ENCODE results near the gene SPOCK3.

Gene SPOCK3

DNA sequence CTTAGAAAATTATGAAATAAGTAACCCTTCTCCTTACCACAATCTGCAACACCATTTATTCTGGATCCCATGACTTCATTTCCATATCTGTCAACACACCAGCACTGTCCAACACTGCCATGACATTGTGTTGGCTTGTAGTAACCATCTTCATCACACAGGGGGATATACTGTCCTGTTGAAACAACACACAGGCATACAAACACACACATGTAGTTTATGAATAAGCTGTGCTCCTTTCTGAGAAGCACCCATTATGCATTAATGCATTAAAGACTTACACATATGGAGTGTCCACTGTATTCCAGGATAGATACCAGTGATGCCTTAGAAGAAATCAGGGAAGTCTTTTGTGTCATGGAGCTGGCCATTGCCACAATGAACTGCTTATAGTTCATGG, 496.9 kb downstream of the SPOCK3 start:
- ATAC-seq, result no peak
- no peak for TF ChIP-seq GLIS3 (CRISPR knock-in tag; IDR thresholded peaks at IDR 0.05)
- TF ChIP-seq ZFP3 (CRISPR knock-in tag; IDR thresholded peaks at IDR 0.05), result no peak
- TF ChIP-seq ZC3H10 (CRISPR knock-in tag; IDR thresholded peaks at IDR 0.05), result no peak
- TF ChIP-seq BACH2 (CRISPR knock-in tag; IDR thresholded peaks at IDR 0.05; ENCODE audit: borderline replicate concordance), result no peak
- no peak for TF ChIP-seq CSDC2 (CRISPR knock-in tag; IDR thresholded peaks at IDR 0.05)
- no peak for TF ChIP-seq CREB5 (CRISPR knock-in tag; IDR thresholded peaks at IDR 0.05; ENCODE audit: low read depth)
- no peak for TF ChIP-seq SNAI2 (CRISPR knock-in tag; IDR thresholded peaks at IDR 0.05)
- TF ChIP-seq, protein P1, sequence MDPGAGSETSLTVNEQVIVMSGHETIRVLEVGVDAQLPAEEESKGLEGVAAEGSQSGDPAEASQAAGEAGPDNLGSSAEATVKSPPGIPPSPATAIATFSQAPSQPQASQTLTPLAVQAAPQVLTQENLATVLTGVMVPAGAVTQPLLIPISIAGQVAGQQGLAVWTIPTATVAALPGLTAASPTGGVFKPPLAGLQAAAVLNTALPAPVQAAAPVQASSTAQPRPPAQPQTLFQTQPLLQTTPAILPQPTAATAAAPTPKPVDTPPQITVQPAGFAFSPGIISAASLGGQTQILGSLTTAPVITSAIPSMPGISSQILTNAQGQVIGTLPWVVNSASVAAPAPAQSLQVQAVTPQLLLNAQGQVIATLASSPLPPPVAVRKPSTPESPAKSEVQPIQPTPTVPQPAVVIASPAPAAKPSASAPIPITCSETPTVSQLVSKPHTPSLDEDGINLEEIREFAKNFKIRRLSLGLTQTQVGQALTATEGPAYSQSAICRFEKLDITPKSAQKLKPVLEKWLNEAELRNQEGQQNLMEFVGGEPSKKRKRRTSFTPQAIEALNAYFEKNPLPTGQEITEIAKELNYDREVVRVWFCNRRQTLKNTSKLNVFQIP (CRISPR knock-in tag; IDR thresholded peaks at IDR 0.05; ENCODE audit: borderline replicate concordance, low read depth), result no peak
- TF ChIP-seq ZNF70 (CRISPR knock-in tag; IDR thresholded peaks at IDR 0.05), result no peak

DNA sequence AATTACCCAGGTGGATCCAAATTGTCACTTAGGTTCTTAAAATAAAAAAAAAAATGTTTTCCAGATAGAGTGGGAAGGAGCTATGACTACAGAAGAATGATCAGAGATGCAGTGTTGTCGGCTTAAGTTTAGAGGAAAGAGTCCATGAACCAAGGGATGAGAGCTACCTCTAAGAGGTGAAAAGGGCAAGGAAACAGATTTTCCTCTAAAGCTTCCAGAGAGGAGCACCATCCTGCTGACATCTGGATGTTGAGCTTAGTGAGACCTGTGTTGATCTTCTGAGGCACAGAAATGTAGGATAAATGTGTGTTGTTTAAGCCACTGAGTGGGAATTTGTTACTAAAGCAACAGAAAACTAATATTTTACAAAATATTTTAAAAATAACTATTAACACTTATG, 498.7 kb downstream of the SPOCK3 start:
- ATAC-seq, result no peak
- no peak for TF ChIP-seq BACH2 (CRISPR knock-in tag; IDR thresholded peaks at IDR 0.05; ENCODE audit: borderline replicate concordance)
- TF ChIP-seq SNAI2 (CRISPR knock-in tag; IDR thresholded peaks at IDR 0.05), result no peak
- TF ChIP-seq ARNTL (CRISPR knock-in tag; IDR thresholded peaks at IDR 0.05; ENCODE audit: borderline replicate concordance, low read depth), result no peak
- TF ChIP-seq ZFP30 (CRISPR knock-in tag; IDR thresholded peaks at IDR 0.05), result no peak
- TF ChIP-seq, protein P2, sequence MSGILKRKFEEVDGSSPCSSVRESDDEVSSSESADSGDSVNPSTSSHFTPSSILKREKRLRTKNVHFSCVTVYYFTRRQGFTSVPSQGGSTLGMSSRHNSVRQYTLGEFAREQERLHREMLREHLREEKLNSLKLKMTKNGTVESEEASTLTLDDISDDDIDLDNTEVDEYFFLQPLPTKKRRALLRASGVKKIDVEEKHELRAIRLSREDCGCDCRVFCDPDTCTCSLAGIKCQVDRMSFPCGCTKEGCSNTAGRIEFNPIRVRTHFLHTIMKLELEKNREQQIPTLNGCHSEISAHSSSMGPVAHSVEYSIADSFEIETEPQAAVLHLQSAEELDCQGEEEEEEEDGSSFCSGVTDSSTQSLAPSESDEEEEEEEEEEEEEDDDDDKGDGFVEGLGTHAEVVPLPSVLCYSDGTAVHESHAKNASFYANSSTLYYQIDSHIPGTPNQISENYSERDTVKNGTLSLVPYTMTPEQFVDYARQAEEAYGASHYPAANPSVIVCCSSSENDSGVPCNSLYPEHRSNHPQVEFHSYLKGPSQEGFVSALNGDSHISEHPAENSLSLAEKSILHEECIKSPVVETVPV (CRISPR knock-in tag; IDR thresholded peaks at IDR 0.05), result no peak
- no peak for TF ChIP-seq ZNF565 (CRISPR knock-in tag; conservative IDR thresholded peaks at IDR 0.05; ENCODE audit: low read depth)
- TF ChIP-seq OSR1 (CRISPR knock-in tag; IDR thresholded peaks at IDR 0.05), result no peak
- TF ChIP-seq, protein P3, sequence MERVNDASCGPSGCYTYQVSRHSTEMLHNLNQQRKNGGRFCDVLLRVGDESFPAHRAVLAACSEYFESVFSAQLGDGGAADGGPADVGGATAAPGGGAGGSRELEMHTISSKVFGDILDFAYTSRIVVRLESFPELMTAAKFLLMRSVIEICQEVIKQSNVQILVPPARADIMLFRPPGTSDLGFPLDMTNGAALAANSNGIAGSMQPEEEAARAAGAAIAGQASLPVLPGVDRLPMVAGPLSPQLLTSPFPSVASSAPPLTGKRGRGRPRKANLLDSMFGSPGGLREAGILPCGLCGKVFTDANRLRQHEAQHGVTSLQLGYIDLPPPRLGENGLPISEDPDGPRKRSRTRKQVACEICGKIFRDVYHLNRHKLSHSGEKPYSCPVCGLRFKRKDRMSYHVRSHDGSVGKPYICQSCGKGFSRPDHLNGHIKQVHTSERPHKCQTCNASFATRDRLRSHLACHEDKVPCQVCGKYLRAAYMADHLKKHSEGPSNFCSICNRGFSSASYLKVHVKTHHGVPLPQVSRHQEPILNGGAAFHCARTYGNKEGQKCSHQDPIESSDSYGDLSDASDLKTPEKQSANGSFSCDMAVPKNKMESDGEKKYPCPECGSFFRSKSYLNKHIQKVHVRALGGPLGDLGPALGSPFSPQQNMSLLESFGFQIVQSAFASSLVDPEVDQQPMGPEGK (CRISPR knock-in tag; IDR thresholded peaks at IDR 0.05; ENCODE audit: borderline replicate concordance), result no peak
- TF ChIP-seq TCF4 (CRISPR knock-in tag; IDR thresholded peaks at IDR 0.05; ENCODE audit: borderline replicate concordance), result no peak
- TF ChIP-seq, protein P4, sequence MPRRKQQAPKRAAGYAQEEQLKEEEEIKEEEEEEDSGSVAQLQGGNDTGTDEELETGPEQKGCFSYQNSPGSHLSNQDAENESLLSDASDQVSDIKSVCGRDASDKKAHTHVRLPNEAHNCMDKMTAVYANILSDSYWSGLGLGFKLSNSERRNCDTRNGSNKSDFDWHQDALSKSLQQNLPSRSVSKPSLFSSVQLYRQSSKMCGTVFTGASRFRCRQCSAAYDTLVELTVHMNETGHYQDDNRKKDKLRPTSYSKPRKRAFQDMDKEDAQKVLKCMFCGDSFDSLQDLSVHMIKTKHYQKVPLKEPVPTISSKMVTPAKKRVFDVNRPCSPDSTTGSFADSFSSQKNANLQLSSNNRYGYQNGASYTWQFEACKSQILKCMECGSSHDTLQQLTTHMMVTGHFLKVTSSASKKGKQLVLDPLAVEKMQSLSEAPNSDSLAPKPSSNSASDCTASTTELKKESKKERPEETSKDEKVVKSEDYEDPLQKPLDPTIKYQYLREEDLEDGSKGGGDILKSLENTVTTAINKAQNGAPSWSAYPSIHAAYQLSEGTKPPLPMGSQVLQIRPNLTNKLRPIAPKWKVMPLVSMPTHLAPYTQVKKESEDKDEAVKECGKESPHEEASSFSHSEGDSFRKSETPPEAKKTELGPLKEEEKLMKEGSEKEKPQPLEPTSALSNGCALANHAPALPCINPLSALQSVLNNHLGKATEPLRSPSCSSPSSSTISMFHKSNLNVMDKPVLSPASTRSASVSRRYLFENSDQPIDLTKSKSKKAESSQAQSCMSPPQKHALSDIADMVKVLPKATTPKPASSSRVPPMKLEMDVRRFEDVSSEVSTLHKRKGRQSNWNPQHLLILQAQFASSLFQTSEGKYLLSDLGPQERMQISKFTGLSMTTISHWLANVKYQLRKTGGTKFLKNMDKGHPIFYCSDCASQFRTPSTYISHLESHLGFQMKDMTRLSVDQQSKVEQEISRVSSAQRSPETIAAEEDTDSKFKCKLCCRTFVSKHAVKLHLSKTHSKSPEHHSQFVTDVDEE (CRISPR knock-in tag; IDR thresholded peaks at IDR 0.05), result no peak
- no peak for TF ChIP-seq ZNF8 (CRISPR knock-in tag; IDR thresholded peaks at IDR 0.05)
- TF ChIP-seq, protein P1 (CRISPR knock-in tag; IDR thresholded peaks at IDR 0.05; ENCODE audit: borderline replicate concordance, low read depth), result no peak
- TF ChIP-seq RARB (CRISPR knock-in tag; IDR thresholded peaks at IDR 0.05), result no peak
- TF ChIP-seq ESRRG (CRISPR knock-in tag; IDR thresholded peaks at IDR 0.05), result no peak
- no peak for TF ChIP-seq GLIS3 (CRISPR knock-in tag; IDR thresholded peaks at IDR 0.05)

DNA sequence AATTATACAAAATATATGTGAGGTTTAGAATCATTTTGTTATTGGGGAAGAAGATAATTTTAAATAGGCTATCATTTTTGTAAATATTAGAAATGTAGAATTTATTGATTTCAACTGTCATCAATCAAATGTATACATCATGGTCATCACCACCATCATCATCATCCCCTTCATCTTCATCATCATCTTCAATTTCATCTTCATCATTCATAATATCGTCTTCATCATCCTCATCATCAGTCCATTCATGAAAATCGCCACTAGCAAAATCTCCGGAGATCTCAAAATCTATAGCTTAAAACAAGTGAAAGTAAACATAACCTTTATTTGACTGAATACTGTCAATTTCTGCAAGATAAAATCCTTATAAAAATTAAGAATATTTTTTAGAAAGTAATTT, 499.5 kb downstream of the SPOCK3 start:
- ATAC-seq, result no peak
- no peak for TF ChIP-seq ZFP30 (CRISPR knock-in tag; IDR thresholded peaks at IDR 0.05)
- TF ChIP-seq, protein P4 (CRISPR knock-in tag; IDR thresholded peaks at IDR 0.05), result no peak
- TF ChIP-seq TOX (CRISPR knock-in tag; IDR thresholded peaks at IDR 0.05; ENCODE audit: borderline replicate concordance), result no peak
- no peak for TF ChIP-seq ISL1 (CRISPR knock-in tag; IDR thresholded peaks at IDR 0.05)
- no peak for TF ChIP-seq ZNF70 (CRISPR knock-in tag; IDR thresholded peaks at IDR 0.05)
- no peak for TF ChIP-seq GLIS3 (CRISPR knock-in tag; IDR thresholded peaks at IDR 0.05)
- TF ChIP-seq, protein P1 (CRISPR knock-in tag; IDR thresholded peaks at IDR 0.05; ENCODE audit: borderline replicate concordance, low read depth), result no peak
- TF ChIP-seq BACH2 (CRISPR knock-in tag; IDR thresholded peaks at IDR 0.05; ENCODE audit: borderline replicate concordance), result no peak
- TF ChIP-seq RARB (CRISPR knock-in tag; IDR thresholded peaks at IDR 0.05), result no peak
- no peak for TF ChIP-seq OSR1 (CRISPR knock-in tag; IDR thresholded peaks at IDR 0.05)
